HEK293 (cell line): ENCODE data around the gene CACNB3.

Experiments used
- BCL11A ChIP-seq: fragments of 450-650 bp; formaldehyde crosslinking; IDR thresholded peaks from 2 replicates; pipeline ENCODE4 v1.5.1; 2016; ENCODE audit warnings: low read depth, missing biosample characterization, missing genetic modification characterization
- FEZF1 ChIP-seq: fragments of 450-650 bp; formaldehyde crosslinking; IDR thresholded peaks from 2 replicates; pipeline ENCODE4 v1.5.1; 2016; ENCODE audit warnings: missing biosample characterization, missing genetic modification characterization
- INSM2 ChIP-seq: fragments of 450-650 bp; formaldehyde crosslinking; IDR thresholded peaks from 2 replicates; pipeline ENCODE4 v1.5.1; 2016; ENCODE audit warnings: missing biosample characterization, missing genetic modification characterization
- PRDM2 ChIP-seq: fragments of 450-650 bp; formaldehyde crosslinking; IDR thresholded peaks from 2 replicates; pipeline ENCODE4 v1.5.1; 2016; ENCODE audit warnings: missing biosample characterization, missing genetic modification characterization, borderline replicate concordance
- REST ChIP-seq: fragments of 450-650 bp; formaldehyde crosslinking; IDR thresholded peaks from 2 replicates; pipeline ENCODE4 v1.5.1; 2016; ENCODE audit warnings: missing biosample characterization, missing genetic modification characterization
- ZBTB20 ChIP-seq: fragments of 450-650 bp; formaldehyde crosslinking; IDR thresholded peaks from 2 replicates; pipeline ENCODE4 v1.5.1; 2016; ENCODE audit warnings: missing biosample characterization, missing genetic modification characterization
- ZNF138 ChIP-seq: fragments of 450-650 bp; formaldehyde crosslinking; IDR thresholded peaks from 2 replicates; pipeline ENCODE4 v1.5.1; 2016; ENCODE audit warnings: missing biosample characterization, missing genetic modification characterization, borderline replicate concordance
- ZNF18 ChIP-seq: fragments of 450-650 bp; formaldehyde crosslinking; IDR thresholded peaks from 2 replicates; pipeline ENCODE4 v1.5.1; 2016; ENCODE audit warnings: missing biosample characterization, missing genetic modification characterization
- ZNF423 ChIP-seq: fragments of 450-650 bp; formaldehyde crosslinking; IDR thresholded peaks from 2 replicates; pipeline ENCODE4 v1.5.1; 2016; ENCODE audit warnings: missing biosample characterization, missing genetic modification characterization
- ZNF510 ChIP-seq: fragments of 450-650 bp; formaldehyde crosslinking; IDR thresholded peaks from 2 replicates; pipeline ENCODE4 v1.5.1; 2018; ENCODE audit warnings: mild to moderate bottlenecking, missing genetic modification characterization, missing biosample characterization; ENCODE audit not compliant: insufficient replicate concordance
- ZNF529 ChIP-seq: fragments of 450-650 bp; formaldehyde crosslinking; IDR thresholded peaks from 2 replicates; pipeline ENCODE4 v1.5.1; 2017; ENCODE audit warnings: missing genetic modification characterization, missing biosample characterization; ENCODE audit not compliant: insufficient replicate concordance
- ZNF555 ChIP-seq: fragments of 450-650 bp; formaldehyde crosslinking; conservative IDR thresholded peaks from 2 replicates; pipeline ENCODE4 v1.5.1; 2017; ENCODE audit warnings: missing biosample characterization, mild to moderate bottlenecking, missing genetic modification characterization, inconsistent platforms
- ZNF600 ChIP-seq: fragments of 450-650 bp; formaldehyde crosslinking; IDR thresholded peaks from 2 replicates; pipeline ENCODE4 v1.5.1; 2016; ENCODE audit warnings: missing biosample characterization, missing genetic modification characterization
- ZNF621 ChIP-seq: fragments of 450-650 bp; formaldehyde crosslinking; IDR thresholded peaks from 2 replicates; pipeline ENCODE4 v1.5.1; 2017; ENCODE audit warnings: missing biosample characterization, missing genetic modification characterization
- ZNF701 ChIP-seq: fragments of 450-650 bp; formaldehyde crosslinking; IDR thresholded peaks from 2 replicates; pipeline ENCODE4 v1.5.1; 2016; ENCODE audit warnings: missing biosample characterization, missing genetic modification characterization
- ZNF837 ChIP-seq: fragments of 450-650 bp; formaldehyde crosslinking; IDR thresholded peaks from 2 replicates; pipeline ENCODE4 v1.5.1; 2016; ENCODE audit warnings: missing biosample characterization, missing genetic modification characterization
- ZSCAN30 ChIP-seq: fragments of 450-650 bp; IDR thresholded peaks from 2 replicates; pipeline ENCODE4 v1.5.1; 2018; ENCODE audit warnings: missing biosample characterization, mild to moderate bottlenecking, missing genetic modification characterization, moderate library complexity

Gene CACNB3

GRCh38 chr12:48815126-48816110 lies 2.9 kb upstream of the CACNB3 start (continued):
- TF ChIP-seq ZNF701 (tag by site-specific recombination) (0 out of 2 replicates have a peak, but pooled peaks have one; percentile 3), ZNF423 (no peak), ZNF555 (no peak), ZNF621 (no peak), BCL11A (peak; percentile 54; the same call in 1 of the 2 replicates), FEZF1 (tag by site-specific recombination) (no peak), ZNF529 (no peak), ZNF18 (tag by site-specific recombination) (no peak), PRDM2 (tag by site-specific recombination) (no peak), ZNF600 (peak; percentile 97), ZNF138 (tag by site-specific recombination) (no peak), INSM2 (tag by site-specific recombination) (peak; percentile 27; the same call in 1 of the 2 replicates), ZNF837 (tag by site-specific recombination) (no peak), ZBTB20 (tag by site-specific recombination) (peak; percentile 89; the same call in 1 of the 2 replicates), ZSCAN30 (peak; percentile 44; the same call in 1 of the 2 replicates), ZNF510 (tag by site-specific recombination) (no peak), REST (tag by site-specific recombination) (no peak)
